ENCODE measurements around the gene LRGUK. TPM values are rescaled to one million over a fixed set of nuclear protein-coding genes. Genes with fewer than 3 reads are reported as not detected.

The LRGUK gene
- total RNA-seq, result 0.20 and 0.37 TPM in 2 replicates

GRCh38 chr7:134126966-134127848, at the start of gene LRGUK:
Gene LRGUK (plus strand): TSS chr7:134127340. CDS start chr7:134127368, 28 bp downstream.

Other genes with a start within 250 kb of the LRGUK start
- gene SLC35B4, start 189.6 kb downstream of the LRGUK start, total RNA-seq, result 16.9 and 20.1 TPM in 2 replicates

All from subcutaneous preadipocyte (primary cell).